Esophagus mucosa (tissue), 1 donor: ENCODE measurements around the gene TXNDC12. TPM values are rescaled to one million over a fixed set of nuclear protein-coding genes. Genes with fewer than 3 reads are reported as not detected.
"Not testable (repeated sequence)": the region's sequence is repeated elsewhere in the genome, so short reads cannot be mapped to it uniquely, and the experiment has no call there.

ENCODE experiments used
- ATAC-seq: fragments of 200-7000 bp; cut with Tn5 transposase; one replicate; pipeline ENCODE4 v1.9.1; 2020
- total RNA-seq: library from RNA; stranded (reverse); gene quantifications from one replicate; pipeline ENCODE4 v1.2.4, GENCODE V29; 2023
- donor health status: DM: yes; HTN: yes; CAD: no.

TXNDC12 gene
- 32.8 TPM for total RNA-seq

DNA sequence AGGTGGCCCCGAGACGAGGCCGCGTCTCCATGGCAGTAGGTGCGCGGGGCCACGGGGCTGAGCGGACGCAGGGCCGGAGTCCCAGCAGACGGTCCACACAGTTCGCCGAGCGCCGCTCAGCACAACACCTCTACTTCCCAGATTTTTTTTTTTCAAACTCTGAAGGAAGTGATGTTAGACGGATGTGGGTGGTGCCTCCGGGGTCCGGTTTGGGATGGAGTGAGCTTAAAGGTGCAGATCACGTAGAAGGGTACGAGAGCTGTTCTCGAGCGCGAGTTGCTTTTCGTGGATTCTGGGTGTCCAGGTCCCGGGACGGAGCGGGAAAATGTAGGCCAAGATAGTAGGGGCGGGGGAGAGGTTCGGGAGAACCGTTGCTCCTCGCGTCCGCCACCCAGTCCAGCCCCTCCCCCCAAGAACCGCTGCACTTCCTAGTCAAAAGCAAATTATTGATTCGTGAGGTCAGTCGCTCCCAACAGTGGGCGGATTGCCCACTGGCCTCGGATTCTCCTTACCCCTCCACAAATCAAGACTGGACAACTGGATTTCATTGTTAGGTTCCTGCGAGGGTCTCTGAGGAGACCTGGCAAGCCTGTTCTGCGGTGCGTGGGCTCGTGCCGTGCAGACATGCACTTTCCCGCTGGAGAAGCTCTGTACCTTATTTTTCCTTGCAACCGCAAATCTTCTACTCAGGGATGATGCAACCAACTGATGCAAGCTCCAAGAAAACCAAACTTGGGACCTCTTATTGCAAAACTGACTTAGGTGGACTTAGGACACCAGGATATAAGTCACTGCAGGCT is at the start of gene TXNDC12:
Gene TXNDC12, minus strand, starts transcription at position 126 of the 800 bp plus-strand sequence. Its CDS starts 95 bp downstream, at position 31.
- peak; percentile 83 for ATAC-seq

GRCh38 chr1:52102336-52103013 is 47.5 kb upstream of the TXNDC12 start:
- no peak for ATAC-seq

DNA sequence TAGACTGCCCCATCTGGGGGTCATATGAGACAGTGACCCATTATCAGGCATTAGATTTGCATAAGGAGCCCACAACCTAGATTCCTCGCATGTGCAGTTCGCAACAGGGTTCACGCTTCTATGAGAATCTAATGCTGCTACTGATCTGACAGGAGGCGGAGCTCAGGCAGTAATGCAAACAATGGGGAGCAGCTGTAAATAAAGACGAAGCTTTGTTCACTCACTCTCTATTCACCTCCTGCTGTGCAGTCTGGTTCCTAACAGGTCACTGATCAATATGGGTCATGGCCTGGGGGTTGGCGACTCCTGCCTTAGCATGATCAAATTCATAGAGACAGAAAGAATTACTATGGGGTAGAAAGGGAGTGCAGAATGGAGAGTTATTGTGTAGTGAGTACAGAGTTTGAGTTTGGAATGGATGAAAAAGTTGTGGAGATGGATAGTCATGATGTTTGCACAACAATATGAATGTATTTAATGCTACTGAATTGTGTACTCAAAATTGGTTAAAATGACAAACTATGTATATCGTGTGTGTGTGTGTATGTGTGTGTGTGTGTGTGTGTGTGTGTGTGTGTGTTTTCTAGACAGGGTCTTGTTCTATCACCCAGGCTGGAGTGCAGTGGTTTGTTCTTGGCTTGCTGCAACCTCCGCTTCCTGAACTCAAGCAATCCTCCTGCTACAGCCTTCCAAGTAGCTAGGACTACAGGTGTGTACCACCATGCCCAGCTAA is 43.3 kb upstream of the TXNDC12 start:
- ATAC-seq = no peak

GRCh38 chr1:52096216-52096615 is 41.2 kb upstream of the TXNDC12 start:
- ATAC-seq = no peak

- ATAC-seq = not testable (repeated sequence)
Observed at GRCh38 chr1:52094300-52094699, 39.3 kb upstream of the TXNDC12 start.

DNA sequence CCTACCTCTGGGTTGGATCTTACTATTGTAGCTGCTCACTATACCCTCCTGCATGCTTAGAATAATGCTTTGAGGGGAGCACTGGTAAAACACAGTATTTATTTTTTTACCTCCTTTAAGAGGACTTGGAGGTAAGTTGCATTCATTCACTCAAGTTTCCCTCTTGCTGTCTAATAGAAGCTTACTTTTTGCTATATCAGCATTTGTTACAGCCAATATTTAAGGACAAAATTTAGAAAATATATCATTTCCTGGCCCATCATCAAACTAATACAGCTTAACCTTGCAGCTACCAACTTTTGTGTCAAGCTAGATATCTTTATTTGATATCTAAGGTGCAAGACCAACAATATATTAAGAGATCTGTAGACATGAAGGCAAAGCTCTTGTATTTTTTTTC is 32.9 kb upstream of the TXNDC12 start:
- not testable (repeated sequence) for ATAC-seq

DNA sequence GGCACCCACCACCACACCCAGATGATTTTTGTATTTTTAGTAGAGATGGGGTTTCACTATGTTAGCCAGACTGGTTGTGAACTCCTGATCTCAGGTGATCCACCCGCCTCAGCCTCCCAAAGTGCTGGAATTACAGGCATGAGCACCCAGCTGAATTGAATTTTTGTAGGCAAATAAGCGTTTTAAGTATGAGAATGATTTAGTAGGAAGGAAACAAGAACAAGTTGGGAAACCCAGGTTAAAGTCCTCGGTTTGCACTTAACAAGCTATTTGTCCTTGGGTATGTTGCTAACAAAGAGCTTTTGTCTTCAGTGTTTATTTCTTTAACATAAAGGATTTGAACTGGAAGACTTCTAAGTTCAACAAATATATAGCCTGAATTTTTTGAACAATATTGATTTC is 25.0 kb upstream of the TXNDC12 start:
- ATAC-seq = no peak

DNA sequence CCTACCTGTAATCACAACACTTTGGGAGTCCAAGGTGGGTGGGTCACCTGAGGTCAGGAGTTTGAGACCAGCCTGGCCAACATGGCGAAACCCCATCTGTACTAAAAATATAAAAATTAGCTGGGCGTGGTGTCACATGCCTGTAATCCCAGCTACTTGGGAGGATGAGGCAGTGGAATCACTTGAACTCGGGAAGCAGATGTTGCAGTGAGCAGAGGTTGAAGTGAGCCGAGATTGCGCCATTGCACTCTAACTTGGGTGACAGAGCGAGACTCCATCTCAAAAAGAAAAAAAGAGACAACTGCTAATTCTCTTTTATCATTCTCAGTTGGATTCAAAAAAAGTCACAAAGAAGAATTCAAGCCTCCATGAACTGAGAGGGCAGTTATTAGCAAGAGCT is 22.3 kb upstream of the TXNDC12 start:
- ATAC-seq = not testable (repeated sequence)

- no peak for ATAC-seq
Observed at GRCh38 chr1:52072291-52072690, 17.3 kb upstream of the TXNDC12 start.

- no peak for ATAC-seq
Observed at GRCh38 chr1:52070704-52071103, 15.7 kb upstream of the TXNDC12 start.

DNA sequence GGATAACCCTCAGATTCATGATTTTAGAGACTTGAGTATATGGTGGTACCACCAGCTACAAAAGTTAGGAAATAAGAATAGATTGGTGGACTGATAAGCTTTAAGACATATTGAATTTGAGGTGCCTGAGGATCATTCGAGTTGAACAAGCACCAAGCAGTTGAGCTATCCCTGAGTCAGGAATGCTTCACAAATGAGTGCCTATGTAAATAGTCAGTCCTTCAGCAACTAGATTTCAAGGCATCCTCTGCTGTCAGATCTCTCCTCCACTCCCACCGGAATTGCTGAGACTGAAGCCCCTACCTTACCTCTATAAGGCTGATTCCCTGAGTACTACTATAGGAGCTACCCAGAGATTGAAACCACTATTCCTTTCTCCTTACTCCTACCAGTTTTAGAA is 8.2 kb upstream of the TXNDC12 start:
- no peak for ATAC-seq

DNA sequence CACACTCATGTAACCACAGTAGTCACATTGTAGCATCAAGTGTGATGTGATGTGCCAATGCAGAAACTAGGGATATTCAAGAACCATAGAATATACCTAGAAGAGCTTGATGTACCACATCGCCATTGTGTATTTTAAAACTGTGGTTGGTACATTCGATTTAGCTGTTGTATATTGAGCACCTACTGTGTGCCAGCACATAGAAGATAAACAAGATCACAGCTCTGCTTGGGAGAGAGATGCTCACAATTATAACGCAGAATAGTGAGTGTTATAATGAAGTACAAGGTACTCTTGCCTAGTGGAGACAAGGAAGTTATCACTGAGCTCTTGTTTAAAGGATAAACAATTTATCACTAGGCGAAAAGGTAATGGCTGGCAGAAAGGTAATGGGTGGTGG is 5.8 kb upstream of the TXNDC12 start:
- no peak for ATAC-seq

GRCh38 chr1:52059888-52060287 is 4.9 kb upstream of the TXNDC12 start:
- ATAC-seq = no peak

GRCh38 chr1:52059321-52059720 is 4.3 kb upstream of the TXNDC12 start:
- no peak for ATAC-seq

GRCh38 chr1:52057876-52058415 is 3.0 kb upstream of the TXNDC12 start:
- no peak for ATAC-seq

DNA sequence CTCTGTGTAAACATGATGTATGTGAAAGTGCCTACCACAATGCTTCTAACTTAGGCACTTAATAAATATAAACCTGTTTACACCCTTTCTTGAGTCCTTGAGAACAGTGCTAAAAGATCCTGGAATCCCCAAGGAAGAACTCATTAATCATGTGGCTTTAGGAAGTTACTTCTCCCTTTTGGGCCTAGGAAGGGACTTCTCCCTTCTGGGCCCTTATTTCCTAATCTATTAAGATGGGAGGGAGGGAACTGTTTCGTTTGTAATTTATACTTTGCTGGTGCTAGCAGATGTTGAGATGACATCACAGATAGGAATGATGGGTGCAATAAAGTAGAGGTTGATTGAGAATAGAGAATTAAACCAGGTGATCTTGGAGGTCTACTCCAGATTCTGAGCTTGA is 2.3 kb upstream of the TXNDC12 start:
- no peak for ATAC-seq

DNA sequence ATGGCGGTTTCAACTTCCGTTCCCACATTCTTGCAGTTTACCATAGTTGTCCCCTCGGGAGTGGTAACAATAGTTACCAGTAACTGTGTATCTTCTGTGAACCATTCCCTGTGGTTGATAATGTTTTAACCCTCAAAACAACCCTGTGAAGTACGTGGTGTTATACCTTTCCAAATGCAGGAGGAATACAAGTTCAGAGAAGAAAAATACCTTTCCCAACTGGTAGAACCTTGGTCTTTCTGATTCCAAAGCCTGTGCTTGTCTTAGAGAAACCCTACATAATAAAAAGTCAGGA is 1.9 kb upstream of the TXNDC12 start:
- ATAC-seq = no peak

- peak; percentile 96 for ATAC-seq
Observed at GRCh38 chr1:52056163-52056936, 1.4 kb upstream of the TXNDC12 start, which contains the start of gene BTF3L4. Gene BTF3L4, plus strand, starts transcription at chr1:52056295. Its CDS starts 3,553 bp downstream, at chr1:52059848.

- ATAC-seq = no peak
Observed at GRCh38 chr1:52055866-52056162, 823 bp upstream of the TXNDC12 start.

DNA sequence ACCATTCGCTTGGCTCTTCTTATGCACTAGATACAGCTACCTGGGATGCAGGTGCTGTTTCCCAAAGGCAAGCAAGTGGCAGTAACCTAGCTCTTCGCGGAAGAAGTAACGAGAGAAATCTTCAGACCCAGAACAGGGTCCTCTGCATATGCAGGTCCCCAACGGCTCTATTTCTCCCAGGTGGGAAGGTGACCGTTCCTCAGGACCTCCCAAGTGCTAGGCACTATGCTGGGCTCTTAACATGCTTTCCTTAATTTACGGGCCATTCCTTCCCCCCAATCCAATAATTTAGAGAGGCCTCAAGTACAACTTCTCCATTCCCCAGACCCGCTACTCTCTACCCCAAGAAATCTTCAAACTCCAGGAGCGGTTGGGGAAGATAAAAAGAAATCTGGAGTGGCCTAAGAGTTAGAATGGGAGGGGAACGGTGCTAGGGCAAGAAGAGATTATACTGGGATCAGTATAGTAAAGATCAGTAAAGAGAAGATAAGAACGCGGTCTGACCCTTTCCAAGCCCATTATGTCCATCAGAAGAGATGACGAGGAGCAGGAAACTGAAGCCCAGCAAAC is 410 bp downstream of the TXNDC12 start:
- no peak for ATAC-seq

GRCh38 chr1:52053862-52054261 is 1.1 kb downstream of the TXNDC12 start:
- ATAC-seq = no peak

DNA sequence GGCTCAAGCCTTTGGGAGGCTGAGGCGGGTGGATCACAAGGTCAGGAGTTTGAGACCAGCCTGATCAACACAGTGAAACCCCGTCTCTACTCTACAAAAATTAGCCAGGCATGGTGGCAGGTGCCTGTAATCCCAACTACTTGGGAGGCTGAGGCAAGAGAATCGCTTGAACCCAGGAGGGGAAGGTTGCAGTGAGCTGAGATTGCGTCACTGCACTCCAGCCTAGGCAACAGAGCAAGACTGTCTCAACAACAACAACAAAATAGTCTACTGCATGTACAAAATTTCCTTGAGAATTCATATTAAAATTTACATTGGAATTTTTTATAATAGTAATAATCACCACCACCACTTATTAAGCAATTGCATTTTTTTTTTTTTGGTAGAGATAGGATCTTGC is 5.7 kb downstream of the TXNDC12 start:
- not testable (repeated sequence) for ATAC-seq
